GM21737 (cell line): ENCODE data around the gene MYH11.
"Not testable (repeated sequence)": the region's sequence is repeated elsewhere in the genome, so short reads cannot be mapped to it uniquely, and the experiment has no call there.

Experiments used
- ATAC-seq: cut with Tn5 transposase; IDR thresholded peaks from one replicate; pipeline ENCODE4 v1.9.1; 2021; ENCODE audit warnings: mild to moderate bottlenecking, moderate library complexity; ENCODE audit not compliant: unreplicated experiment

MYH11 gene

DNA sequence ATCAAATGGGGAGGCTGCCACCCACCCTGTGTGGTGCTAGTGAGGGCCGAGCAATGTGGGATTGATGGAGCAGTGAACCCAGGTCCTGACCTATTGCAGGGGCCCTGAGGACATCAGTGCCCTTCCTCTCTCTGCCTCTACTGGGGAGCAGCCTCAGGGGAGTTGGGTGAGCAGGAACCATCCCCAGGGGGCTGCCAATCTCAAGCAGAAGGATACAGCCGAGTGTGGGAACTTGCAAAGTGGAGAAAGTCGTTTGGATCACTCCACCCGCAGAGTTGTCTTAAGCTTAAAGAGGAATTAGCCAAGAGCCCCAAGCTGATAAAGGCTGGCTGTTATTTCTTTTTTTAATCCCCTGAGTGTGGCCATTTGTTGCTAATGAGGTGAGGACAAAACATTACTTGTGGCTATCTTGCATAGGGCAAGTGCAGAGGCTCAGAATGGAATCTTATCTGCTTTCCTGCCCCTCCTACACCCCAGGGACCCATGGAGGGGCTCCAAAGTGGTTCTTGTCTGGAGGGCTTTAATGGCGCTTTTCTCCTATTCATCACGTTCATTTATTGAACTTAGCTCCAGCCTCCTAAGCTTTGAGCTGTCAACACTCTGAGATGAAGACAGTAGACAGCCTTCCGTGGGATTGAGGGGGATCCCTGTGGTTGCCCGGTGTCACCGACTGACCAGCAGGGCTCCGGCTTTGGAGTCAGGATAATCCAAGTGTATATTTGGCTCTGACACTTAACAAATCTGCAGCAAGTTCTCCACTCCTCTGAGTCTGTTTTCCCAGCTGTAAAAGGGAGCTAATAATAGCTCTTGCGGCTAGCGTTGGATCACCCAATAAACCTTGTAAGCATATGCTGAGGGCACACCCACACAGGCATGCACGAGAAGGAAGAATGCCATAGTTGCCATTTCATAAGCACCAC is 45.1 kb downstream of the MYH11 start:
- ATAC-seq, result no peak

DNA sequence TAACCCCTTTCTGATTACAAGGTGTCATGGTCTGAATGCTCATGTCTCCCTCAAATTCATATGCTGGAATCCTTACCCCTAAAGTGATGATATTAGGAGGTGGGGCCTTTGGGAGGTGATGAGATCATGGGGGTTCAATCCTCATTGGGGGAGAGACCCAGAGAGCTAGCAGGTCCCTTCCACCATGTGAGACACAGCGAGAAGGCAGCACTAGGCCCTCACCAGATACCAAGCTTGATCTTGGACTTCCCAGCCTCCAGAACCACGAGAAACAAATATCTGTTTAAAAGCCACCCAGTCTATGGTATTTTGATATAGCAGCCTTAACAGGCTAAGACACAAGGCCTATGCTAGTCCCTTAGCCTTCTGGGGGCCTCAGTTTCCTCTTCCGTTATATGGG is 45.9 kb downstream of the MYH11 start:
- no peak for ATAC-seq

DNA sequence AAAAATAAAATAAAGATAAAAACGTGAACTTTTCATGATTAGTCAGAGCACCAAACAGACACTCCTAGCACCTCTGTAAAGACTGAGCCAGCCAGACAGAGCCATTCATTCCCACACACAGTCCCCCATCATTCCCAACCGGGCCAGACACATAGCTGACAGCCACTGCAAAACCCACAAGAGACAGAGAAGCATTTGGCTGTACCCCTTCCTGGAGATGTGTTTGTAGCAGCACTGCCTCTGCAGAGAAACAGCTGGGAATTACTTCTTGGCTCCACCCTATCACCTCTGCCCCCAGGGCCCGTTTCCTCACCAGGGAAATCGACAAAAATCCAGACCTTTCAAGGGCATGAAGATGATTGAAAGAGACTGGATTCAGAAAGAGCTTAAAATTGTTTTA is 46.4 kb downstream of the MYH11 start:
- no peak for ATAC-seq

DNA sequence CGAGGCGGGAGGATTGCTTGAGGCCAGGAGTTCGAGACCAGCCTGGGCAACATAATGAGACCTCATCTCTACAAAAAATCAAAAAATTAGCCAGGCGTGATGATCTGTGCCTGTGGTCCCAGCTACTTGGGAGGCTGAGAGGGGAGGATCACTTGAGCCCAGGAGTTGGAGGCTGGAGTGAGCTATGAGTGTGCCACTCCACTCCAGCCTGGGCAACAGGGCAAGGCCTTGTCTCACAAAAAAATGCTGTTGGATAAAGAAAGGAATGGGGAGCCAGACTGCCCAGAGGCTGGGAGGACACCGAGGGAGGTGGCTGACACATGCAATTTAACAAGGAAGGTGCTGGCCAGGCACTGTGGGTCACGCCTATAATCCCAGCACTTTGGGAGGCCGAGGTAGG is 47.5 kb downstream of the MYH11 start:
- ATAC-seq, result not testable (repeated sequence)

DNA sequence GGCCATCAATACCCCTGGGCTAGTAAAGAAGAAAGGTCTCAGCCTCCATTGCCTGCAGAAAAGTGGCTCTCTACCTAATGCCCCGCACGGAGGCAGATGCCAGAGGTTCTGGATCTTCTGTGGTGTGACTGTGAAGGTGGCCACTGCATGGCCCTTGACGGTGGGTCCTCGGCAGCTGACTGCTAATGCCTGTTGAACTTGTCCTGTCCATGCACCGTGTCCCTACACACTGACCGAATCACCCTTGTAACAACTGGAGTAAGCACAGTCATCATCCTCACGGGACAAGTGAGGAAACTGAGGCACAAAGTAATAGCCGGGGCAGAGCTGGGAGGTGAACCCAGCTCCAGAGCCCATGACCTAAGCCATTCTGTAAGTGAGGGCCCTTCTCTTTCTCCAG is 48.8 kb downstream of the MYH11 start:
- ATAC-seq, result no peak

DNA sequence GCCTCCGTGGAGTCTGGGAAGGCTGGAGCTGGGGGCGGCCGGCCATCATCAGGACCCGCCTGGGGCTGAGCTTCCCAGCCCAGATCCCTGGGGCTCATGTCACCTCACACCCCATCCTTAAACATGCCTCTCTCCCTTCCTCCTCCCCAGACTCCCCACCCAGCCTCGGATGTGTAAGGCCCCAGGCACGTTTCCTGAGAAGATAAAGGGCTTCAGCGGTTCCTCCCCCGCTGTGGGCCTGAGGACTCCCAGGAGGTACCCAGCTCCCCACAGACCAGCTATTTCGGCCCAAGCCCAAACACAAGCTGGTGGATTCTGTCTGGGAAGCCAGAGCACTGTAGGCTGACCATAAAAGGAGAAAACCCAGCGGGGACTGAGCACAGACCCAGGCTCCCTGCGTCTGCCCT is 49.2 kb downstream of the MYH11 start:
- ATAC-seq, result no peak

DNA sequence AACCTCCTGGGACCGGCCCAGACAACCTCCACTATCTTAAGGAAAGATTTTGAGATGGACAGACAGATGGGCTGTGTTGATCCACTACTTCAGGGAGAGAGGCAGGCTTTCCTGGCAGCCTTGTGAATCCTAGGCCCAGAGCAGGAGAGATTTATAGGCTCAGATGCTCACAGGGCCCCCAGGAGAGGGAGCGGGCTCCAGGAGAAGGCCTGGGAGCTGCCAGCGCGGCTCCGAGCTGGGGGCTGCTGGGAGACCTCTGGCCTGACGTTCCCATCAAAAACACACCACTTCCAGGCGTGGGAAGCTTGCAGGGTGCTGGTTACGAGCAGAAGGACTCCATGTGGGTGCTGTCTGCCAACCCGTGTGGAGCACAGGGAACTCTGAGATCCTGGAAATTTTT is 53.2 kb downstream of the MYH11 start:
- no peak for ATAC-seq

DNA sequence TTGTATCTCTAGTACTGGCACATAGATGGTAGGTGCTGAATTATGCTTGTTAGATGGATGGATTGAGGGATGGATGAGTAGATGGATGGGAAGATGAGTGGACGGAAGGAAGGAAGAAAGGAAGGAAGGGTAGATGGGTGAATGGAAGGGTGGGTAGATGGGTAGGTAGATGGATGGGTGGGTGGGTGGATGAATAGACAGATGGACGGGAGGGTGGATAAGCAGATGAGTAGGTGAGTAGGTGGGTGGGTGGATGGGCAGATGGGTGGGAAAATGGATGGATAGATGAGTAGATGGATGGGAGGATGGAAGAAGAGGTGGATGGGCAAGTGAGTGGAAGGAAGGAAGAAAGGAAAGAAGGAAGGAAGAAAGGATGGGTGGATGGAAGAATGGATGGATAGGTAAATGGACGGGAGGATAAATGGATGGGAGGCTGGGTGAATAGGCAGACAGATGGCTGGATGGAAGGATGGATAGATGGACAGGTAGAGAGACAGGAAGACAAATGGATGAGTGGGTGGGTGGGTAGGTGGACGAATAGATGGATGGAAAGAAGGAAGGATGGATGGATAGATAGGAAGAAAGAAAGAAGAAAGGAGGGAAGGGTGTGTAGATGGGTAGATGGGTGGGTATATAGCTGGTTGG is 56.9 kb downstream of the MYH11 start:
- ATAC-seq, result no peak

DNA sequence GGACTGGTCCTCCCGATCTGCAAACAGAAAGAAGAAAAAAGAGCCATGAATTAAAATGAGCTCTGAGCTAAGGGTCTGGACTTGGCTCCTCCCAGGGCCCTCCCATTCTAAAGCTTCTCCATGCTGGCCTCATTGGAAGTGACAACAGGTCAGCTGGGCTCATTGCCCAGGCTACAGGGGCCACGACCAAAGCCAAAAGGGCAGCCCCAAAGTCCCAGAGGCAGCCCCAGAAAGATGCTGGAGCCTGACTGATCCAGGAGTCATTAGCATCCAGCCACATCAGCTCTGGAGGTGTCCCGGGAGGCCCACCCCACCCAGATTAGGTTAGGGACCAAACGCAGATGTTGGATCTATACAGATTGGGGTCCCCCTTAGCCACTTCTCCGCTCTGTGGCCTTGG is 58.2 kb downstream of the MYH11 start:
- ATAC-seq, result no peak

DNA sequence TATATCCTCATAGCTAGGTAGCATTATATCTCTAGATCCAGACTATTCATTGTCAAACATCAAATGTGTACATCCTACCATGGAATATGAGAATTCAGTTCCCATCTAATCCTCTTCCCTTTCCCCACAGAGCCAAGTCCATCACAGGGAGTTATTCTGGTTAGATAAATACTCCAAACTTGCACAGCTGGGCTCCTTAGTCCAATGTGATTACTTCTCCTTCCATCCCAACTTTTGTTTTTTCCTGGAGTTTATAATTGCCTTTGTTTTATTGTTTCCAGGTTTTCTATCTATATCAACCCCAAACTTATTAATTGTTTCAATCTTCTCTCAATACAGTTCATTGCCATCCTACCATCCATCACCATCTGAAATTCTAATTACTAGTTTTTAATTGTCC is 59.9 kb downstream of the MYH11 start:
- ATAC-seq, result no peak

DNA sequence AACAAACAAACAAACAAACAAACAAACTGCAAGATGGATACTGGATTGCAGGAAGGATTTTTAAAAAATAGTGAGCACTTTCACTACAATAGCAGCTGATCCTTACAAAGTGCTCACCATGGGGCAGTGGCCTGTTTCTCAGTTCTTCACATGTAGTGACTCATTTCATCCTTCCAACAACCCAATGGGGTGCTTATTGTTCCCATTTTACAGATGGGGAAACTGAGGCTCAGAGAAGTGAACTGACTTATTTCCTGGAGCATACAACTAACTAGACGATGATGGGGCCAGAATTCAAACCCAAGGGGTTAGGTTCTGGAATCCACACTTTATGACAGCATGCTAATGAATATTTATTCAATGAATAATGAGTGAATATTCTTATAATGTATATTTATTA is 61.2 kb downstream of the MYH11 start:
- ATAC-seq, result no peak

DNA sequence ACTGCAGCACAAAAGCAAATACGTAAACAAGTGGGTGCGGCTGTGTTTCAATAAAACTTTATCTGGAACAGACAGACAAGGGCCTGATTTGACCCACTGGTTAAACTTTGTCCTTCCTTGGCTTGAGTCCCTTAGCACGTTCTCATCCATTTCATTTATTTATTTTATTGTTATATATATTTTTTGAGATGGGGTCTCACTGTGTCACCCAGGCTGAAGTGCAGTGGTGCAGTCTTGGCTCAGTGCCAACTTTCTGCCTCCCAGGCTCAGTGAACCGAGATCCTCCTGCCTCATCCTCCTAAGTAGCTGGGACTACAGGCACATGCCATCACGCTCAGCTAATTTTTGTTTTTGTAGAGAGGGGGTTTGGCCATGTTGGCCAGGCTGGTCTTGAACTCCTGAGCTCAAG is 64.3 kb downstream of the MYH11 start:
- ATAC-seq, result no peak

DNA sequence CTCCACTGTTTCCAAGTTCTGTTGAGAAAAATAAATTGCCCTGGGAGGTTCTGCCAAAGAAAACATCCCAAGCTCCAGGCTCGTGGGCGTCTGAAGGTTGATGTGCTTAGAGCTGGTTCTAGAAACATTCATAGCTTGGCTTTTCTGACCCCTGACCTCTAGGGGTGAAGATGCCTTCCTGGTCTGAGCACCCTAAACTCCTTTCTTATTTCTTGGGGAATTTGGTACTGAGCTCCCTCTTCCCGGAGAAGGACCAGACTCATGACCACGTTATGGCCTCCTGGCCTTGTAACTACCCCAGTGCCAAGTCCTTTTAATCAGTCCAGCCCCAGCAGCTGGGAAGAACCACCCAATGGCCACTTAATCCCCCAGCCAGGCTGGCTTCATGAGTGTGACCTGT is 66.4 kb downstream of the MYH11 start:
- no peak for ATAC-seq

DNA sequence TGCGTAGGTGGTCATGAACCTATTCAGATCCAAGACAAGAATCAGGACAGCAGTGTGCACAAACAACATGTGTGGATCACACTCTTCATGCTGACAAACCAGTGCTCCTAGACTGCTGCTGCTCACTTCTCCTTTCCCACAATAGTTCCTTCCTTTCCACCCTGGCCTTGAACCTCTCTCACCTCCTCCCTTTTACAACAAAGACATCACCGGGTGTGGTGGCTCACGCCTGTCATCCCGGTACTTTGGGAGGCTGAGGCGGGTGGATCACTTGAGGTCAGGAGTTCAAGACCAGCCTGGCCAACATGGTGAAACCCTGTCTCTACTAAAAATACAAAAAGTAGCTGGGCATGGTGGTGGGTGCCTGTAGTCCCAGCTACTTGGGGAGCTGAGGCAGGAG is 67.0 kb downstream of the MYH11 start:
- ATAC-seq, result not testable (repeated sequence)

DNA sequence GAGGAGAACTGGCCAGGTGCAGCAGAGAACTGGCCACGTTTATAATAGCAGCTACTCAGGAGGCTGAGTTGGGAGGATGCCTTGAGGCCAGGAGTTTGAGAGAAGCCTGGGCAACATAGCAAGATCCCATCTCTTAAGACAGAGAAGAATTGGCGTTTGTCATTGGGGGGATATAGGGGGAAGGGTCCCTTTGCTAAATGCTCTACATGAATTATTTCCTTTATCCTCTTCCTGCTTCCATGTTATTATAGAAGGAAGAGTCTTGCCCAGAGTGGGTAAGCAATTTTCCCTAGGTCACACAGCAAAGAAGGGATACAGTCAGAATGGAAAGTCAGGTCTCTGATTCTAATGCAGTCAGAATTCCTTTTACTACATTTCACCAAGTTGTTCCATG is 68.0 kb downstream of the MYH11 start:
- no peak for ATAC-seq

DNA sequence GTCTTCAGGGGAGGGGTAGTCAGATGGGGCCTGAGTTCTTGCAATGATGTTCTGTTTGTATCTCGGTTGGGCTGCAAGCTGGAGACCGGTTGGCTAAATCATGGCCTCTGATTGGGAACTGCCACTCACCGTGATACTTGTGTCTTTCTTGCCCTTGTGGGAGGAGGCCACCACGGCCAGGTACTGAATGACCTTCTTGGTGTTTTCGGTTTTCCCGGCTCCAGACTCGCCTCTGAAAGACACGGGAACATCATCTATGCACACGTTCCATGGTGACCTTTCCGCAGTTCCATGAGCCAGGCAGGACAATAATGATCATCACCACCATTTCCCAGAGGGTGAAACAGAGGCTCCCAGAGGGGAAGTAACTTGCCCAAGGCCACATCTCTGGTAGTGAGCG is 70.3 kb downstream of the MYH11 start:
- no peak for ATAC-seq

DNA sequence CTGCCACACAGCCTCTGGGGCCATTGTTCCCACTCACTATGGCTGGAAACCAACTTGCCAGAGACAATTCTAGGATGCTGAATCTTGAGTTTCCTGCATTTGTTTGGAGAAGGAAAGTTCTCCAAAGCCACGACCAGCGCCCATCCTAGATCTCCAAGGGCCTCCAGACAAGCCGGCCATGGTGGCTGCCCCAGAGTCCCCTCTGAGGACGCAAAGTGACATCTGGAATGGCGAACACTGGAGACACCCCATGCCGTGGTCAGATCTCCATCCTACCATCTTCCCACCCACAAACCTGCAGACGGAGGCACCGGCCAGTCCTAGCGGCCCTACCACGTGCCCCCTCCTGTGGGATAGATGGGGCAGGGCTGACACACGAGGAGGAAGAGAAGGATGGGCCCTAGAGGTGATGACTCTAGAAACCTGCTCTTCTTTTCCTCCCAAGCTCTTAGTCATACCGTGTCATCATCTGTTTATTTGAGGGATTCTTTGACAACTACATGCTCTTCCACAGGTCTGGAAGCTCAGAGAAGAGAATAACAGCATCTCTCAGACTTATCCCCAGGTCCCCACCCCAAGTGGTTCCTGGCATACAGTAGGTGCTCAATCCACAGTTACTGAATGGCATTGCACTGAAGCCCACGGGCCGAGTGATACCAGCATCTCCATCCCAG is 71.3 kb downstream of the MYH11 start:
- no peak for ATAC-seq

DNA sequence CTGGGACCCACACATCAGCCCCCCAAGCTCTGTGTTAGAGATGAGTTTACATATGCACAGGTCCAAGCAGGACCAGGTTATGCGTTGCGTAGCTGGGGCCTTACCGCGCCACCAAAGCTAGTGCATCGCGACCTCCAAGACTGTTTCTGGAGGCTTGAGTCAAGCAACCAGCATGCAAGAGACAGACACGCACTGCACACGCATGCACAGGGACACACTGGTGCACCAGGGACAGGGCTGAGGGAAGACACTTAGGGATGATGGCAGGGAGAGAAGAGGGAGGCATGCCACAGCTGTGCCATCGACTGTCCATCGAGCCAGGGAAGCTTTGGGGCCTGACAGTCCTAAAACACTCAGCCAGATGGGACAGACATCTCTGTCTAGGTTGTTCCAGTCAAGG is 72.8 kb downstream of the MYH11 start:
- ATAC-seq, result no peak

DNA sequence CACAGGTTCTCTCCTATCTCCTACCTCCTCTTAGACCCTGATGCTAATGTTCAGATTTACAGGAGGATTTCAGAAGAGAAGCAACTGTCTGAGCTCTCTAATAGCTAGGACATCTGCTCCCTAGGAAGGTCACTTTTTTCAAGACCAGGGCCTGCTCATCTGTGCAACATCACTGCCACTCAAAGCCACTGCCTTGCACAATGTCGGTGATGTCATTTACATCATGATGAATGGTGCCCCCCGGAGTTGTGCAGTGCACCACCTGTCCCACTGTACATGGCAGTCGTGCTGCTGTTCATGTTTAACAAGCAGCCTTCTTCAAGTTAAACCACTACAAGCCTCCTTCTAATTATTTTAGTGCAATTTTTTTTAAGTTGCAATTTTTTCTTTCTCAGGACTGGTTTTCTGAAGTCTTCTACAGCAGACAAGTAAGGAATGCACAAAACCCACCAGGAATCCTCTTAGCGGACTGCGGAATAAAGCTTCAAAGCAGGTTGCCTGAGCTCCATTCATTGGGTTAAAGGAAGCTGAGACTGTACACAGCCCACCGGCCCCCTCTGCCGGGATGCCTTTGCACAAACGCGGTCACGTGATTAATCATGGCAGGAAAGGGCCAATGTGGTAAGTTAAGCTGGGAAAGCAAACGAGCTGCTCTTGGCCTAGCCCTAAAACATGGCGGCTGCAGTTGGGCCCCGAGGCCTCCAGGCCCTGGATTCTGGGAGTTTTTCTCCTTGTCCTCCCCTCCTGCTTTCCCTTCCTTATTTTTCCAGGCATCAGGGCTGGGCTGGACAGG is 74.1 kb downstream of the MYH11 start:
- ATAC-seq, result no peak

DNA sequence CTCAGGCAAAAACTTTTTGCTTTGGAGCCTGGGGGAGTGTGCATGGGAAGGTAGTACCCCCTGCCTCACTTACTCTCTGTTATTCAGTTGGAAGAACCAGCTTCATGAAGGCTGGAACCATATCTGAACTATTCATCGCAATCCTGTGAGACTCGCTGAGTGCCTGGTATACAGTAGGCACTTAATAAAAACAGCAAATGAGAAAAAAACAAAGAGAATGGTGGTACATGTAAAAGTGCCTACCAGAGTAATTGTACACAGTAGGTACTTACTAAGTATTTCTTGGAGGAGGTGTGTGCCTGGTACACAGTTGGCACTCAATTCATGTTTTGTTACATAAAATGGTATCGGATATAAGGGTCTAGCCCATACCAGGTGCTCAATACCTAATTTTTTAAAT is 75.2 kb downstream of the MYH11 start:
- no peak for ATAC-seq

DNA sequence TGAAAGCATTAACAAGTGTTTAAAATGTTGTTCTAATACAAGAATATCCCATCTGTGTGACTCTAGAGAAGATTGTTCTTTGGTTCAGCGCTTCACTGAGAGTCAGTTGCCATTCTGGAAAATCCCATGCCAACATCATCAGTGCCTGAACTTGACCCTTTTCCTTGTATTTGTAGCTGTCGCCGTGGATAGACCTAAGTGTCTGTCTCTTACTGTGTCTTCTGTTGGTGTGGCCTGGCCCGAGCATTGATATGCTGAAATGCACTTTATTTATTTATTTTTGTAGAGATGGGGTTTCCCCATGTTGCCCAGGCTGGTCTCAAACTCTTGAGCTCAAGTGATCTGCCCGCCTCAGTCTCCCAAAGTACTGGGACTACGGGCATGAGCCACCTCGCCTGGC is 76.0 kb downstream of the MYH11 start:
- no peak for ATAC-seq
